H1 (cell line): Measurements from ENCODE around the gene FGF18. TPM values are rescaled to one million over a fixed set of nuclear protein-coding genes. Genes with fewer than 3 reads are reported as not detected.

Experiments used
- CTCF ChIA-PET: fragments of 300-600 bp; sonication (Branson Sonifier 250); formaldehyde crosslinking; loops from one replicate; lab custom pipeline; 2021; ENCODE audit not compliant: partially characterized antibody; lab: Charles Lee
- POLR2A ChIA-PET: fragments of 300-600 bp; sonication (Branson Sonifier 250); formaldehyde crosslinking; loops from one replicate; lab custom pipeline; 2021; ENCODE audit warnings: inconsistent platforms; ENCODE audit not compliant: partially characterized antibody; lab: Charles Lee
- DNase-seq, 2 experiments: peaks; one replicate each; pipeline versions ENCODE4 v3.0.0 to v3.0.0-alpha.2; 2010 to 2022; ENCODE audit warnings: low spot score in 2 of 2, low read depth in 1 of 2, mixed read lengths in 1 of 2
- FAIRE-seq: peaks from 2 replicates; lab custom pipeline; 2011; peaks lifted over from hg19 to GRCh38; lab: Jason Lieb, UNC
- H2AFZ ChIP-seq: 2 replicates; pipeline ENCODE4 v1.8.1; 2012; ENCODE audit warnings: low read length, inconsistent platforms
- H2AK5ac ChIP-seq: 2 replicates; pipeline ENCODE4 v1.6.1; 2013; ENCODE audit warnings: low read depth, low read length
- H2BK120ac ChIP-seq: replicated peaks from 2 replicates; pipeline ENCODE3; 2013; ENCODE audit warnings: low read depth, low read length, inconsistent platforms
- H2BK12ac ChIP-seq: 2 replicates; pipeline ENCODE4 v1.6.1; 2013; ENCODE audit warnings: low read depth, low read length
- H2BK15ac ChIP-seq: 2 replicates; pipeline ENCODE4 v1.6.1; 2013; ENCODE audit warnings: low read length
- H2BK20ac ChIP-seq: 2 replicates; pipeline ENCODE4 v1.6.1; 2013; ENCODE audit warnings: low read length
- H2BK5ac ChIP-seq: 2 replicates; pipeline ENCODE4 v1.6.1; 2013; ENCODE audit warnings: low read depth, low read length
- H3K14ac ChIP-seq: 2 replicates; pipeline ENCODE4 v1.6.1; 2013; ENCODE audit warnings: inconsistent platforms; ENCODE audit not compliant: insufficient read length
- H3K18ac ChIP-seq: 2 replicates; pipeline ENCODE4 v1.6.1; 2013; ENCODE audit warnings: low read length; ENCODE audit errors: extremely low read depth
- H3K23ac ChIP-seq: 2 replicates; pipeline ENCODE4 v1.6.1; 2013; ENCODE audit warnings: inconsistent platforms; ENCODE audit not compliant: insufficient read length
- H3K23me2 ChIP-seq: 2 replicates; pipeline ENCODE4 v1.6.1; 2013; ENCODE audit warnings: low read depth, low read length
- H3K27ac ChIP-seq: 2 replicates; pipeline ENCODE4 v1.6.1; 2011; ENCODE audit warnings: low read depth, low read length, inconsistent platforms
- H3K27me3 ChIP-seq, 4 experiments: replicated peaks in 1 of 4; 1 replicate in 1 of 4; 2 replicates in 3 of 4; pipeline versions ENCODE4 v1.6.1 to v1.8.1; 2011 to 2013; ENCODE audit warnings: low read length in 3 of 4, mild to moderate bottlenecking in 3 of 4, inconsistent platforms in 2 of 4, mixed read lengths in 2 of 4, moderate library complexity in 1 of 4; ENCODE audit not compliant: control insufficient read depth in 3 of 4, insufficient read depth in 3 of 4; ENCODE audit errors: extremely low read depth in 1 of 4
- H3K36me3 ChIP-seq, 4 experiments: 2 replicates each; pipeline versions ENCODE4 v1.6.1 to v1.8.1; 2011 to 2013; ENCODE audit warnings: mild to moderate bottlenecking in 4 of 4, low read length in 3 of 4, moderate library complexity in 2 of 4, control low read depth in 1 of 4, inconsistent platforms in 1 of 4; ENCODE audit not compliant: insufficient read depth in 4 of 4, control insufficient read depth in 2 of 4
- H3K4ac ChIP-seq: replicated peaks from 2 replicates; pipeline ENCODE3; 2013; ENCODE audit warnings: low read length, low read depth, mixed read lengths, inconsistent platforms; ENCODE audit not compliant: insufficient read length
- H3K4me1 ChIP-seq, 4 experiments: replicated peaks in 1 of 4; 1 replicate in 1 of 4; 2 replicates in 3 of 4; pipeline versions ENCODE4 v1.6.1 to v1.8.1; 2011 to 2013; ENCODE audit warnings: low read length in 3 of 4, inconsistent platforms in 2 of 4, mixed read lengths in 1 of 4; ENCODE audit not compliant: insufficient read depth in 4 of 4, control insufficient read depth in 3 of 4
- H3K4me2 ChIP-seq, 2 experiments: 2 replicates each; pipeline versions ENCODE4 v1.6.1 to v1.8.1; 2011 to 2013; ENCODE audit warnings: low read depth in 2 of 2, low read length in 2 of 2, control low read depth in 1 of 2, inconsistent platforms in 1 of 2, mild to moderate bottlenecking in 1 of 2; ENCODE audit not compliant: insufficient read depth in 1 of 2
- H3K4me3 ChIP-seq, 4 experiments: fragments of 200-600, 300-600 bp in 1 of 4; sonication (generic), shearing (Covaris generic), sonication (Bioruptor Twin) in 1 of 4; 2 replicates each; pipeline versions ENCODE4 v1.5.1 to v1.8.1; 2011 to 2016; ENCODE audit warnings: low read length in 4 of 4, low read depth in 3 of 4, control low read depth in 2 of 4, inconsistent platforms in 2 of 4, mild to moderate bottlenecking in 2 of 4, mixed read lengths in 1 of 4, moderate library complexity in 1 of 4; ENCODE audit not compliant: insufficient read depth in 2 of 4; ENCODE audit errors: extremely low read depth in 1 of 4
- H3K56ac ChIP-seq: replicated peaks from 2 replicates; pipeline ENCODE3; 2013; ENCODE audit warnings: low read depth, mild to moderate bottlenecking, mixed read lengths, low read length, inconsistent platforms; ENCODE audit not compliant: insufficient read length
- H3K79me1 ChIP-seq: 2 replicates; pipeline ENCODE4 v1.6.1; 2013; ENCODE audit warnings: low read depth, low read length, control low read depth
- H3K79me2 ChIP-seq, 2 experiments: 2 replicates each; pipeline versions ENCODE4 v1.6.1 to v1.8.1; 2012 to 2013; ENCODE audit warnings: low read length in 2 of 2, mild to moderate bottlenecking in 2 of 2, inconsistent platforms in 1 of 2; ENCODE audit not compliant: insufficient read depth in 2 of 2, control insufficient read depth in 1 of 2
- H3K9ac ChIP-seq, 4 experiments: replicated peaks in 1 of 4; 1 replicate in 1 of 4; 2 replicates in 3 of 4; pipeline versions ENCODE4 v1.6.1 to v1.8.1; 2011 to 2013; ENCODE audit warnings: low read depth in 3 of 4, low read length in 3 of 4, control low read depth in 2 of 4, mild to moderate bottlenecking in 2 of 4, moderate library complexity in 2 of 4, inconsistent platforms in 1 of 4; ENCODE audit errors: extremely low read depth in 1 of 4
- H3K9me3 ChIP-seq, 2 experiments: 2 replicates each; pipeline versions ENCODE4 v1.6.1 to v1.8.1; 2012 to 2013; ENCODE audit warnings: mild to moderate bottlenecking in 2 of 2, moderate library complexity in 2 of 2, control low read depth in 1 of 2, inconsistent platforms in 1 of 2, low read depth in 1 of 2, low read length in 1 of 2, mixed read lengths in 1 of 2; ENCODE audit not compliant: insufficient read depth in 2 of 2
- H4K20me1 ChIP-seq, 2 experiments: replicated peaks in 1 of 2; 2 replicates each; pipeline versions ENCODE3 to v1.8.1; 2011 to 2013; ENCODE audit warnings: inconsistent platforms in 2 of 2, low read length in 2 of 2, mild to moderate bottlenecking in 1 of 2; ENCODE audit not compliant: insufficient read depth in 2 of 2, control insufficient read depth in 1 of 2
- H4K5ac ChIP-seq: 2 replicates; pipeline ENCODE4 v1.6.1; 2013; ENCODE audit warnings: low read length, low read depth, mixed read lengths, inconsistent platforms; ENCODE audit not compliant: insufficient read length
- H4K8ac ChIP-seq: 2 replicates; pipeline ENCODE4 v1.8.0; 2013; ENCODE audit warnings: mild to moderate bottlenecking, moderate library complexity, low read length, inconsistent platforms; ENCODE audit not compliant: insufficient read depth; ENCODE audit errors: extremely low read depth
- H4K91ac ChIP-seq: replicated peaks from 2 replicates; pipeline ENCODE3; 2013; ENCODE audit warnings: low read length, mixed read lengths, inconsistent platforms; ENCODE audit not compliant: insufficient read length
- BRCA1 ChIP-seq: IDR thresholded peaks from 2 replicates; pipeline ENCODE4 v1.6.1; 2012; ENCODE audit warnings: low read depth, low read length, improper control_type of control experiment
- PHF8 ChIP-seq: fragments of 200-600 bp; sonication (generic); conservative IDR thresholded peaks from 2 replicates; pipeline ENCODE4 v1.7.1; 2012; ENCODE audit warnings: low read depth, mild to moderate bottlenecking, inconsistent platforms, low read length, moderate library complexity
- SP1 ChIP-seq: IDR thresholded peaks from 2 replicates; pipeline ENCODE4 v1.6.1; 2011; ENCODE audit warnings: low read depth, low read length
- SP4 ChIP-seq: IDR thresholded peaks from 2 replicates; pipeline ENCODE4 v1.6.1; 2012; ENCODE audit warnings: low read length, inconsistent platforms
- WGBS, 2 experiments: shearing (Covaris generic) in 1 of 2; methylation state at CpG; one replicate each; pipeline versions ENCODE4 v1.1.6 to v1.1.7; 2013 to 2015; ENCODE audit warnings: low lambda C conversion rate in 2 of 2, mixed read lengths in 2 of 2, inconsistent platforms in 1 of 2, low coverage in 1 of 2, missing lambda C conversion rate in 1 of 2; ENCODE audit not compliant: insufficient replicate concordance in 2 of 2, insufficient coverage in 1 of 2, insufficient read length in 1 of 2; ENCODE audit errors: extremely low coverage in 1 of 2, missing lambda C conversion rate in 1 of 2; 5-methylcytosine and 5-hydroxymethylcytosine counted together
- polyA plus RNA-seq, 7 experiments: library from polyadenylated mRNA; depleted of rRNA in 3 of 7; stranded (reverse) in 5 of 7; unstranded in 2 of 7; fragments of >200 nt in 5 of 7; fragments of 200-250 nt in 2 of 7; gene quantifications; 1 replicate in 5 of 7; 2 replicates in 1 of 7; 4 replicates in 1 of 7; pipeline versions ENCODE4 v1.2.1 to v1.2.3, GENCODE V29; 2011 to 2013; ENCODE audit warnings: missing spikeins in 2 of 7, mixed read lengths in 2 of 7
- total RNA-seq: library from RNA; stranded (reverse); fragmentation: NEBNext Ultra II Directional; extraction: Animal tissue kit (Norgen Biotek cat#: 25700); gene quantifications from 2 replicates; pipeline ENCODE4 v1.2.1, GENCODE V29; 2021

Gene FGF18
- total and polyA plus RNA-seq, 2 of the 8 experiments (the other 6 are each of a cell fraction or from before 2014, with no cell fraction given), result 0.54 to 1.3 TPM

- Histone ChIP-seq H3K23me2 (no peaks in the 10 kb centered on the region), H4K20me1 (no peaks in the 10 kb centered on the region), H3K4me1 (no peaks in the 10 kb centered on the region), H3K79me2 (no peaks in the 10 kb centered on the region), H3K23ac (no peak overlapping the region), H3K4me3 (no peak overlapping the region), H3K79me1 (no peaks in the 10 kb centered on the region), H2BK15ac (no peak overlapping the region), H2AFZ (no peak overlapping the region), H2BK5ac (no peak overlapping the region), H3K9ac (no peak overlapping the region), H3K4ac (no peak overlapping the region), H4K5ac (no peak overlapping the region), H3K14ac (no peak overlapping the region), H2BK12ac (no peak overlapping the region), H2BK120ac (no peak overlapping the region), H3K9me3 (no peaks in the 10 kb centered on the region), H3K56ac (no peak overlapping the region), H4K8ac (no peak overlapping the region), H3K36me3 (no peaks in the 10 kb centered on the region), H3K4me2 (no peak overlapping the region), H3K27ac (no peak overlapping the region), H3K18ac (no peak overlapping the region), H2BK20ac (no peak overlapping the region), H3K27me3 (no peaks in the 10 kb centered on the region), H4K91ac (no peak overlapping the region), H2AK5ac (no peak overlapping the region)
- TF ChIP-seq PHF8, result no peak
- TF ChIP-seq BRCA1, result no peak
- TF ChIP-seq SP4, result no peak
- no peak for TF ChIP-seq SP1
- WGBS, 2 experiments, result 90% methylated on average over 15 of the region's 15 CpGs; no CpG with 5 or more reads in 1 of the 2 experiments
- DNase-seq (no peak), FAIRE-seq (no peak)
- CTCF ChIA-PET, result interaction anchor here (0.8 to 4.6 kb wide), 5 partner anchors 14 to 49 kb away, joined by 3 to 52 read pairs (median 3); no protein-coding TSS in a partner anchor
- POLR2A ChIA-PET, result no interaction called here
These were observed 51.0 kb downstream of the FGF18 start for GRCh38 chr5:171470420-171470819.
